A549 treated with CORT108297 at 1 μM for 4 hours (cell line): ENCODE results near the gene AHDC1. TPM values are rescaled to one million over a fixed set of nuclear protein-coding genes. Genes with fewer than 3 reads are reported as not detected.

ENCODE experiments used
- total RNA-seq: library from RNA; stranded (reverse); fragments of 200-300 nt; extraction: Qiagen RNA extraction; gene quantifications from 5 replicates; pipeline ENCODE4 v1.2.3, GENCODE V29; 2022

AHDC1 gene
- total RNA-seq: 13.7 to 21.3 TPM (median 18.2 TPM) in 5 replicates

GRCh38 chr1:27603681-27604578 is at the start of gene AHDC1:
AHDC1 (minus strand) TSS chr1:27604144; CDS start chr1:27552115, 52,029 bp downstream.

GRCh38 chr1:27634985-27635367 is 31.0 kb upstream of the AHDC1 start, which contains the start of gene FGR:
FGR (minus strand) TSS chr1:27635185; CDS start chr1:27623916, 11,269 bp downstream.

GRCh38 chr1:27489973-27490741 is 113.8 kb downstream of the AHDC1 start, which contains the start of gene WASF2:
WASF2 (minus strand) TSS chr1:27490167; CDS start chr1:27428890, 61,277 bp downstream.

Other genes with a start within 250 kb of the AHDC1 start
- gene MAP3K6, start 237.2 kb downstream of the AHDC1 start, total RNA-seq: 8.1 to 13.8 TPM (median 10.2 TPM) in 5 replicates
- gene FCN3, start 229.3 kb downstream of the AHDC1 start, total RNA-seq: not detected in 5 replicates
- gene CD164L2, start 220.8 kb downstream of the AHDC1 start, total RNA-seq: not detected in 5 replicates
- 1.4 to 2.3 TPM (median 2.1 TPM) in 5 replicates for gene GPR3, start 211.5 kb downstream of the AHDC1 start, total RNA-seq
- gene WASF2, start 114.0 kb downstream of the AHDC1 start, total RNA-seq: 43.3 to 55.3 TPM (median 50.0 TPM) in 5 replicates
- 0.05 to 0.06 TPM in 2 of 5 replicates, not detected in the others for gene FGR, start 31.0 kb upstream of the AHDC1 start, total RNA-seq
- 9.5 to 15.9 TPM (median 13.2 TPM) in 5 replicates for gene IFI6, start 68.0 kb upstream of the AHDC1 start, total RNA-seq
- gene FAM76A, start 121.8 kb upstream of the AHDC1 start, total RNA-seq: 5.0 to 6.2 TPM (median 5.3 TPM) in 5 replicates
- gene STX12, start 169.1 kb upstream of the AHDC1 start, total RNA-seq: 8.1 to 9.8 TPM (median 9.5 TPM) in 5 replicates
- 33.8 to 42.2 TPM (median 39.2 TPM) in 5 replicates for gene PPP1R8, start 226.6 kb upstream of the AHDC1 start, total RNA-seq